ENCODE data around the gene CFAP299. TPM values are rescaled to one million over a fixed set of nuclear protein-coding genes. Genes with fewer than 3 reads are reported as not detected.
A peak's percentile ranks its signal among the peaks of the same experiment; 100 is the strongest.

The CFAP299 gene
- total and polyA plus RNA-seq, 9 of the 15 experiments (the other 6 are each of a cell fraction or from before 2014, with no cell fraction given): 0.09 to 3.0 (median 0.76) TPM

- Histone ChIP-seq H2AFZ (ENCODE audit: low read depth, low read length) (no peak overlapping the region), H3K4me2 (ENCODE audit: insufficient read depth, low read length) (no peak overlapping the region), H3K4me1 (replicated peaks in 1 of 2; ENCODE audit: control insufficient read depth in 2 of 2, insufficient read depth in 2 of 2, low read length in 2 of 2) (no peaks in the 10 kb centered on the region), H3K27me3 (ENCODE audit: control insufficient read depth in 2 of 2, insufficient read depth in 2 of 2, low read length in 2 of 2) (no peaks in the 10 kb centered on the region), H4K20me1 (replicated peaks; ENCODE audit: control insufficient read depth, insufficient read depth, low read length) (no peaks in the 10 kb centered on the region), H3K27ac (ENCODE audit: extremely low read depth, low read depth, low read length) (no peak overlapping the region), H3K36me3 (ENCODE audit: control insufficient read depth, insufficient read depth, low read length) (no peaks in the 10 kb centered on the region), H3K9ac (ENCODE audit: insufficient read depth in 1 of 2, low read depth in 2 of 2, low read length in 2 of 2) (no peak overlapping the region), H3K4me3 (no peak overlapping the region), H3K9me1 (ENCODE audit: control insufficient read depth, insufficient read depth, low read length) (no peaks in the 10 kb centered on the region), H3K79me2 (ENCODE audit: control insufficient read depth, insufficient read depth, low read length) (no peaks in the 10 kb centered on the region), H3K9me3 (replicated peaks; ENCODE audit: control insufficient read depth, insufficient read depth, low read depth, low read length) (no peaks in the 10 kb centered on the region)
- intact Hi-C loops (cut with micrococcal nuclease): loop anchor here (10.0 kb wide), 1 partner anchor 426 kb away; no protein-coding TSS in a partner anchor
- FAIRE-seq (no peak), DNase-seq (ENCODE audit: extremely low read depth in 1 of 4, low spot score in 3 of 4) (peak in 1 of 4 experiments; percentile 10), ATAC-seq (no peak)
- no TSS peak for BruUV-seq (replicated peaks)
- in situ Hi-C loops (cut with MboI): no loop called here
- ChIA-PET POLR2A (no interaction called here), CTCF (ENCODE audit: low intra/inter-chr PET ratio) (no interaction called here)
- 0% methylated on average over 1 of the region's 1 CpG for WGBS (ENCODE audit: insufficient coverage, low coverage, missing lambda C conversion rate)
- TF ChIP-seq, protein P1, sequence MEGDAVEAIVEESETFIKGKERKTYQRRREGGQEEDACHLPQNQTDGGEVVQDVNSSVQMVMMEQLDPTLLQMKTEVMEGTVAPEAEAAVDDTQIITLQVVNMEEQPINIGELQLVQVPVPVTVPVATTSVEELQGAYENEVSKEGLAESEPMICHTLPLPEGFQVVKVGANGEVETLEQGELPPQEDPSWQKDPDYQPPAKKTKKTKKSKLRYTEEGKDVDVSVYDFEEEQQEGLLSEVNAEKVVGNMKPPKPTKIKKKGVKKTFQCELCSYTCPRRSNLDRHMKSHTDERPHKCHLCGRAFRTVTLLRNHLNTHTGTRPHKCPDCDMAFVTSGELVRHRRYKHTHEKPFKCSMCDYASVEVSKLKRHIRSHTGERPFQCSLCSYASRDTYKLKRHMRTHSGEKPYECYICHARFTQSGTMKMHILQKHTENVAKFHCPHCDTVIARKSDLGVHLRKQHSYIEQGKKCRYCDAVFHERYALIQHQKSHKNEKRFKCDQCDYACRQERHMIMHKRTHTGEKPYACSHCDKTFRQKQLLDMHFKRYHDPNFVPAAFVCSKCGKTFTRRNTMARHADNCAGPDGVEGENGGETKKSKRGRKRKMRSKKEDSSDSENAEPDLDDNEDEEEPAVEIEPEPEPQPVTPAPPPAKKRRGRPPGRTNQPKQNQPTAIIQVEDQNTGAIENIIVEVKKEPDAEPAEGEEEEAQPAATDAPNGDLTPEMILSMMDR (IDR thresholded peaks at IDR 0.05 in 2 of 3, conservative IDR thresholded peaks at IDR 0.05 in 1 of 3; ENCODE audit: insufficient read depth in 2 of 3, low read depth in 1 of 3, low read length in 3 of 3): peak in 2 of 3 experiments; percentile 10 to 24; a peak in 4 of 6 replicates
- TF ChIP-seq ZNF830 (CRISPR knock-in tag; IDR thresholded peaks at IDR 0.05): no peak
Measured at GRCh38 chr4:80619070-80619674, 283.6 kb downstream of the CFAP299 start.

- no peak for DNase-seq (ENCODE audit: extremely low read depth in 1 of 4, low spot score in 3 of 4)
- CTCF ChIA-PET (ENCODE audit: low intra/inter-chr PET ratio): no interaction called here
- Histone ChIP-seq H3K4me1 (replicated peaks in 1 of 2; ENCODE audit: control insufficient read depth in 2 of 2, insufficient read depth in 2 of 2, low read length in 2 of 2) (no peaks in the 10 kb centered on the region), H3K9me3 (replicated peaks; ENCODE audit: control insufficient read depth, insufficient read depth, low read depth, low read length) (no peaks in the 10 kb centered on the region), H3K27ac (ENCODE audit: extremely low read depth, low read depth, low read length) (no peak overlapping the region), H2AFZ (ENCODE audit: low read depth, low read length) (no peak overlapping the region), H3K79me2 (ENCODE audit: control insufficient read depth, insufficient read depth, low read length) (no peaks in the 10 kb centered on the region), H4K20me1 (replicated peaks; ENCODE audit: control insufficient read depth, insufficient read depth, low read length) (no peaks in the 10 kb centered on the region), H3K9me1 (ENCODE audit: control insufficient read depth, insufficient read depth, low read length) (no peaks in the 10 kb centered on the region), H3K4me2 (ENCODE audit: insufficient read depth, low read length) (no peak overlapping the region), H3K4me3 (no peak overlapping the region), H3K9ac (ENCODE audit: insufficient read depth in 1 of 2, low read depth in 2 of 2, low read length in 2 of 2) (no peak overlapping the region), H3K27me3 (ENCODE audit: control insufficient read depth in 2 of 2, insufficient read depth in 2 of 2, low read length in 2 of 2) (no peaks in the 10 kb centered on the region), H3K36me3 (ENCODE audit: control insufficient read depth, insufficient read depth, low read length) (no peaks in the 10 kb centered on the region)
- no TSS peak for BruUV-seq (replicated peaks)
- no peak for FAIRE-seq
- ATAC-seq: no peak
- WGBS (ENCODE audit: insufficient coverage, low coverage, missing lambda C conversion rate): 9% methylated on average over 1 of the region's 1 CpG
- POLR2A ChIA-PET: no interaction called here
- in situ Hi-C loops (cut with MboI): no loop called here
- intact Hi-C loops (cut with micrococcal nuclease): no loop called here
- TF ChIP-seq ZNF436 (CRISPR knock-in tag; IDR thresholded peaks at IDR 0.05): no peak
- no peak for TF ChIP-seq PTTG1 (tag; IDR thresholded peaks at IDR 0.05; ENCODE audit: low read depth)
- TF ChIP-seq ZNF445 (CRISPR knock-in tag; IDR thresholded peaks at IDR 0.05; ENCODE audit: low read depth): no peak
- no peak for TF ChIP-seq NR2C1 (IDR thresholded peaks at IDR 0.05)
- no peak for TF ChIP-seq NR2C1 (tag; IDR thresholded peaks at IDR 0.05)
- no peak for TF ChIP-seq CSDE1 (IDR thresholded peaks at IDR 0.05)
- no peak for TF ChIP-seq HDAC8 (tag; IDR thresholded peaks at IDR 0.05)
- no peak for TF ChIP-seq MBD2 (IDR thresholded peaks at IDR 0.05; ENCODE audit: borderline replicate concordance, low read depth)
- TF ChIP-seq ZNF133 (CRISPR knock-in tag; IDR thresholded peaks at IDR 0.05): no peak
- no peak for TF ChIP-seq BRD9 (IDR thresholded peaks at IDR 0.05; ENCODE audit: low read depth, partially characterized antibody)
- no peak for TF ChIP-seq HDAC1 (IDR thresholded peaks at IDR 0.05)
- no peak for TF ChIP-seq OTX1 (CRISPR knock-in tag; IDR thresholded peaks at IDR 0.05)
- TF ChIP-seq SMAD2 (IDR thresholded peaks at IDR 0.05; ENCODE audit: low read depth, low read length): no peak
- no peak for TF ChIP-seq ARNT (IDR thresholded peaks at IDR 0.05)
- TF ChIP-seq KLF13 (tag; IDR thresholded peaks at IDR 0.05; ENCODE audit: borderline replicate concordance, low read depth): no peak
Measured at GRCh38 chr4:80631861-80632260, 296.3 kb downstream of the CFAP299 start.

Measured in K562 (cell line).